ENCODE measurements around the gene PLXNA4.
A peak's percentile ranks its signal among the peaks of the same experiment; 100 is the strongest.

The PLXNA4 gene

DNA sequence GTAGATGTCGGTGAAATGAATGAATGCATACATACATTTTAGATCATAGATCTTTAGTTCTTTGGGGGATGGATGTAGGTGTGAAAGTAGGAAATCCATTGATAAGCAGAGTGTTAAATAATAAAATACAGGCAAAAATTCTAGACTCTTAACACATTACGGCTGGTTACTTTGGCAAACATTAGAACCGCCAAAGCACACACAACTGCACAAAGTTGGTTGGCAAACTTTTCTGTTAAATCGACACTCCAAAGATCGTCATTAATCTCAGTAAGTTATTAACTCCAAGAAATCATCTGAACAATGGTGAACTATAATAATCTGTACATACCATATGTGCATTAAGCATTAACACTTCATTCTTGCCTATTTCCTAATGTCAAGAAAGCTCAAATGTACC is 231.2 kb downstream of the PLXNA4 start:
- DNase-seq: no peak

DNA sequence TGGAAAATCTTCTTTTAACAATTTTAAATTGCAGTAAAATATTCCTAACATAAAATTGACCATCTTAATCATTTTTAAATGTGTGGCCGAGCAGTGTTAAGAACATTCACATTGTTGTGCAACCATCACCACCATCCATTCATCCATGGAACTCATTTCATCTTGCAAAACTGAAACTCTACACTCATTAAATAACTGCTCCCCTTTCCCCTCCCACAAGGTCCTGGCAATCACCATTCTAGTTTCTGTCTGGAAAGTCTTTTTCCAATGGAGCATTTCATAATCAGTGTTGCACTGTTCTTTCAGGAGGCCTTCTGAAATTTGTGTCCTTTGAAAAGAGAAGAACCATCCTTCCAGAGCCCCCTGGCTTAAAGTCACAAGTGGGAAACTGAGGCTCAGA is 233.1 kb downstream of the PLXNA4 start:
- no peak for DNase-seq

DNA sequence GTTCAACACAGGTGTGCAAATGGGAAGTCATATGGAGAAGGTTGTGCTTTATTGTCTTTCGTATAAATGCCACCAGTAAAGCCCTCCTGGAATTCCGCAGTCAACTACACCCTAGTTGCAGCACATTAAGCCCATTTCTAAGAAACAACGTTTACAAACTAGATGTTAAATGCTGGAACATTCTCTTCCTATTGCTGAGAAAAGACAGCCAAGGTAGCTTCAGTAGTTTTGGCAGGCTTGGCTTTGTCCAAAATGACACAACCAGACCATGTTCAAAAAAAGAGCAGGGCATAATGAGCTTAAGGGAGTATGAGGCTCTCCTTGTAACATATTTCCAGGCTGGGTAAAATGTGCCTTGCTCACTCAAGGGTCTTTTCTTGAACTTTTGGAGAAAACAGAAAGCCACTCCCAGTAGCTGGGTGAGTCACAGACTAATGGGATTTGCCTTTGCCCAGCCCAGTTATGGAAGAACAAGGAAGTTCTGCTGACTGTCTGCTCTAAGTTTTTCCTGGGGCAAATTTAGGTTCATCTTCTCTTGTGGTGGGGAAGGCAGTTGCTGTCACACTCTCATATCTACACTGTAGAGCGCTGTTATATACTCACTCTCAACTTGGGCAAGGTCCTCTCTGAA is 238.7 kb downstream of the PLXNA4 start:
- DNase-seq: no peak

DNA sequence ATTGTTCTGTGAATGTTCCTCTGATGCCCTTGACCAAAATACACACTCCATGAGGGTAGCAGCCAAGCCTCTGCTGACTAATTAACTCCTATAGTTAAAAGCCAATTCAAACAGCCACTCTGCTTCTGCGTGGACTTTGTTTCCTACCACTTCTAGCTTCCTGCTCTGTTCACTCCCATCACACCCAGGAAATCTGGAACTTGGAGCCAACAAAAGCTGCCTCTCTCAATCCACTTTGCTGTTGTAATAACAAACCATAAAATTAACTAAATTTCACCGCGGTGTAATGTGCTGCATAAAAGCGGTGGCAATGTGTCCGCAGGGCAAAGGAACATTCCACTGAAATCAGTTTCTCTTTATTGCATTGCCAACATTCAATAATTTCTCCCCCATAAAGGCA is 239.5 kb downstream of the PLXNA4 start:
- no peak for DNase-seq

DNA sequence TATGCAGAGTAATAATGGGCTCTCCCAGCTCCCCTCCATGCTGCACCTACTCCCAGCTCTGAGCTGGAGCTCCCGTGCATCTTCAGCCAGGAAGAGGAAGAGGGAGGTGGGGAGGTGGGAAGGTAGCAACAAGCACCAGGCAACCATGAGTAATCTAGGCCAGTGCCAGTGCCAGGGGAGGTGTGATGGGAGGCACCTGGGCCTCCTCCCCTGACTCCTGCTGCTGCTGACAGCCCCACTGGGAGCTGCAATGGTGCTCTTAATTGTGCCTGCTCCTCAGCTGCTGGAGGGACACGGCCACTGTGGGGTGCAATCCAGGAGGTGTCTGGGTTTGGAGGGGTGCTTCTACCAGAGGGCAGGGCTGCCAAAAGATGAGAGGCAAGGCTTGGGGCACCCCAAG is 243.0 kb downstream of the PLXNA4 start:
- DNase-seq: no peak

DNA sequence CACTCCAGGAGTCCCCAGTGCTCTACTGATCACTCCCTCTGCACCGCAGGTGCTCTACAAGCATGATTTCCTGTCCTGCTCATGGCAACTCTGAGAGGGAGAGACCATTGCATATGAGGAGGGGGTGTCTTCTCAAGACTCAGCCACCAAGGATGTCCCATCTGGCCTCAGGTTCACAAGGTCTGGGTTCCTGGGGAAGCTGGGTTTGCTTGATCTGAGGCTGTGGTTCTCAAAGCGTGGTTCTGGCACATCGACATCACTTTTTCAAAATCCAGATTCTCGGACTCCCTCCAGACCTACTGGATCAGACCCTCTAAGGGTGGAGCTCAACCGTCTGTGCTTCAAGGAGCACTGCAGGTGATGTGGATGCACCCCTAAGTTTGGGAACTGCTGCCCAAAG is 247.5 kb downstream of the PLXNA4 start:
- DNase-seq: no peak

DNA sequence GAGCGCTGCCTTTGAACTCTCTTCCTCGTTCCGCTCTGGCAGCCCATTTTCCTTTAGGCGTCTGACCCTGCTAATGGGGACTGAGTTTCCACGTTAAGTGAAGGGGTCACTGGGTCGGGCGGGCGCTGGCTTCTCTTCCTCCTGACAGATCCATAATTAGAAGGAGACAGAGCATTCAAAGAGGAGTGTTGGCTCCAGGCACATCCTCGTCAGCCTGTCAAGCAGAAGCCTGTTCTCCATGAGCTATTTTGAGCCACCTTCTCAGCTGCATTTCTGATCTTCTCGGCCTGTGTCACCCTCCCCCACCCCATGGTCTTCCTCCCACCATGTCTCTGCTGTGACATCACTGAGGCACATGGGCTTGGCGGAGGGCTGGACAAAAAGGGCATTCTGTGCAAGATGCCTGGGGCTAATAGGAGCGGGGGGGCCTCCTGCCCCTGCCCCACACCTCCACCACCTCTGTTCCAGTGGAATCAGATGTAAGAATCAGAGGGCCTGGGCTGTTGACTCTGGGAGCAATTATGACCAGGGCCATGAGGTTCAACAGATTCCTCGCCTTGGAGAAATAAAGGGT is 248.1 kb downstream of the PLXNA4 start:
- no peak for DNase-seq

DNA sequence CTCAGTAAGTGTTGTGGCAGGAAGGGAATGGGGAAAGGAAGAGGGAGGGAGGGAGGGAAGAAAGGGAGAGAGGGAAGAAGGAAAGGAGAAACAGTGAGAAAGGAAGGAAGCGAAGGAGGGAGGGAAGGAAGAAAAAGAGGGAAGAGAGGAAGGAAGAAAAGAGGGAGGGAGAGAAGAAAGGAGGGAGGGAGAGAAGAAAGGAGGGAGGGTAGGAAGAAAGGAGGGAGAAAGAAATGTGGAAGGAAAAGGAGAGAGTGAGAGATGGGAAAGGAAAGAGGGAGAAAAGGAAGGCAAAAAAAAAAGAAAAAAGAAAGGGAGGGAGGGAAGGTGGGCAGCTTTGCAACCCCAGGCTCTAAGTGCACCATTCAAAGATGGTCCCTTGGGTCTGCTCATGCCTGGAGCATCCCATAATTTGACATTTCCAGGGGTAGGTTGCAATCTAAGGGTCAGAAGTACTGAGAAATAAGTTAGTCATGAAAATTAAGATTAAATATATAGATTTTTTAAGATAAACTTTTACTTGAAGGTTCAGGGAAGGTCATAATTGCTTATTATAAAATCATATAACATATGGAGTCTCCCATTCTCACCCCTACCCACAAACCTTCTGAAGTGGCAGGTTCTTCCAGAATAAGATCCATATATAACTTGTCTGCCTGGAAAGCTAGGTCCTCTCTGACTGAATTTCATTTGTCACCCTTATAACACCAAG is 249.2 kb downstream of the PLXNA4 start:
- no peak for DNase-seq

DNA sequence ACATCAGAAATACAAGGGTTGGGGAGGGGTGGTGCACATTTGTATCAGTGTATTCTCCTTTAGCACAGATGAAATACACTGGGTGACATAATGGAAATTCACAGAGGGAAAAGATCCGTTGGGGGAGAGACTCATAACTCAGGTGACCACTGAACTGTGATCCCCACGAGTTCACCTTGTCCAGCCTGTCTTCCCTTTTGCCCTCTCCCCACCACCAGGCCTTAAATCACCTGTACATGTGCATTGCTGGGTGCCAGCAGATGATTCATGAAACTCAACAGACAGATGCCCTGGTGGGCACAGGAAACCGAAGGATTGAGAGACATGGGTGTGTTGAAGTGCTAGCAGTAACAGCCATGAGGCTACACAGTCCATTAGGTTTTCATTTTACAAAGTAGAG is 253.3 kb downstream of the PLXNA4 start:
- no peak for DNase-seq

DNA sequence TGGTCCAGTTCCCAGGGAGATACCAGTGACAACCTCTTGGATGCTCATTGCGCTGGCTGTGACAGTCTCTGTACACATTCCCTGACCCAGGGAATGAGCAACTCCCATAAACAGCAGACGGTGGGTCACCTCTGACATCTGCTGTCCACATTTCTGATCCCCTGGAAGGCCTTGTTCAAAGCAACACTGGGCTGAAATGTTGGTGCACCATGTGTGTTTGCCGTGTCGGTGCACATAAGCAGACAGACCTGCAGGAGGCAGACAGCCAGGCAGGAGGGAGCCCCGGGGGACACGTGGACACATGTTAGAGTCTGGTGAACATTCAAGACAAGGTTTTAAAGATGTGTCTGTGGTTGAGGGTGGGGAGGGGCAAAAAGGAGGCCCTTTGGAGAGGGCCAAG is 254.9 kb downstream of the PLXNA4 start:
- no peak for DNase-seq

DNA sequence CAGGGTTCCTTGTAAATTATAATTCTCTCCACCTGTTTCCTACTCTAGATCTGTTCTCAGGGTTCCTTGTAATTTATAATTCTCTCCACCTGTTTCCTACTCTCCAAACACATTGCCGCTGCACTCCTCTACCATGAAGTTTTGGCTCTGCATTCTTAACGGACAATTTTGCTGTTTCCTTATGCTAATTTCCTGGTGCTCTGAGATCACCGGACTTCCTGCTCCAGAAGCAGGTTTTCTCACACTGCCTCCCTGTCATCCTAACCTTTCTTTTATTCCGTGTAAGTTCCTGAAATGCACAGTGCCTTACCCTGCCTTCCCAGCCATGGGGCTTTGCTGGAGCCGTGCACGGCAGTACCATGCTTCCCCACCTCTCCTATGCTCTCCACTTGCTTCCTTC is 256.8 kb downstream of the PLXNA4 start:
- DNase-seq: no peak

DNA sequence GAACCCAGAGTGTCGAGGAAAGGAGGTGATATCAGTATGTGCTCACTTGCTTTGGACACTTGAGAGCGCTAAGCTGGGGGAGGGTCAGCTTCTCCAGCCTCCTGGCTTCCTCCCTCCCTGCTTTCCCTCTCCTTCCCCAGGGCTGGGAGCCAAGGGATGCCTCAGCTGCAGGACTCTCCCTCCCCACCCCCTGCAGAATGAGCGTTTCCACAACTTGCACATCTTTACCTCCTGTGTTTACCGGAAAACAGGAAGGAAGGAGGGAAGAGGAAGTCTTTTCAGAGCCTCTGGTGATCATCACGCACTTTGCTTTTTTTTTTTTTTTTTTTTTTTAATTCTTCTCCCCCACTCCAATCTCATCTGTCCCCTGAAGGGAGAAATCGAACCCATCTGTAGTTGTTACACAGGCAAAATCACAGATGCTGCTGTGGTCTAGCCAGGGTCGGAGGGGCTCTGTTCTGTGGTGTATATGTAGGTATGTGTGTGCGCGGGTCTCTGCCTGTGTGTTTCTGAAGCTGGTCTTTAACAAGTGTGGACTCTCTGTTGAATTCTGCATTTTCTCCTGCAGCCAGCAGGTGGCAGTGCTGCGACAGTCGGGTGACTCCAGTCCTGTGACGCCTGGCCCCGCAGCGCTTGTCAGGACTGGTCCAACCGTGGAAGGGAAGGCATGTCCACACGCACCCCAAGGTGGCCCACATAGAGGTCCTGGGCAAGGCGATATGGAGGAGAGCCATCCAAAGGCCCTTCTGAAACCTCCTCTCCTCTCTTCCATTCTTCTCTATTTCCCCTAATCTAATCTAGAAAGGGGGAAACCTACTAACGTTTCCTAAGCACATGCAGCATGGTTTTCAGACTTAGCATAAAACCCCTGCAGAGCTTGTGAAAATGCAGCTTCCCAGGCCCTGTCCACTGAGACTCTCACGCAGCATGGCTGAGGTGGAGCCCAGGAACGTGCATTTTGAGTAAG is 257.6 kb downstream of the PLXNA4 start:
- DNase-seq: peak; percentile 50 to 64

DNA sequence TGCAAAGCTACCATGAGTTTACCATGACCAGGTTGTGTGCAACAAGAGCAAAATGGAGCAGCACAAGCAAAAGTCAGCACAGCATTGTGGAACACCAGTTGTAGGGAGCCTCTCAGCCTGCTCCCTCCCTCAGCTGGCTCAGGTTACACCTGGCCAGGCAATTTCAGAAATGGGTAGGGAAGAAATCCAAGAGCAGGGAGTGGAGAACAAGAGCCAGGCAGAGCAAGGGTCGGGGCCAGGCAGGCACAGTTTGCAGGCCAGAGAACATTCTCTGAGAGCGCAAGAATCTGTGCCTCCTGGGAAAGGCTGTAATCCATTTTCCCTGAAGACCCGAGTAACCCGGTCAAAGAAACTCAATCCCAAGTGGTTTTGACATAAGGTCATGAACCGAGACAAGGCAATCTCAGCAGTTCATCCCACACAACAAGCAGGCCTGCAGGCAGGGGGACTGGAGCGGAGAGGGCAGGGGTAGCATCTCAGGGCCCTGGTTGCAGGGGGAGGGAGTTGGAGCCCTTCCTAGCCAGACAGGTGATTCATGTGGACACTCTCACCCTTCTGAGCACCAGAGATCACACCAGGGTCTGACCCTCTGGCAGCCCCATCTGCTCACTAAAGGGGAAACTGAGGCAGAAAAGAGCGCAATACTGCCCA is 258.4 kb downstream of the PLXNA4 start:
- no peak for DNase-seq

DNA sequence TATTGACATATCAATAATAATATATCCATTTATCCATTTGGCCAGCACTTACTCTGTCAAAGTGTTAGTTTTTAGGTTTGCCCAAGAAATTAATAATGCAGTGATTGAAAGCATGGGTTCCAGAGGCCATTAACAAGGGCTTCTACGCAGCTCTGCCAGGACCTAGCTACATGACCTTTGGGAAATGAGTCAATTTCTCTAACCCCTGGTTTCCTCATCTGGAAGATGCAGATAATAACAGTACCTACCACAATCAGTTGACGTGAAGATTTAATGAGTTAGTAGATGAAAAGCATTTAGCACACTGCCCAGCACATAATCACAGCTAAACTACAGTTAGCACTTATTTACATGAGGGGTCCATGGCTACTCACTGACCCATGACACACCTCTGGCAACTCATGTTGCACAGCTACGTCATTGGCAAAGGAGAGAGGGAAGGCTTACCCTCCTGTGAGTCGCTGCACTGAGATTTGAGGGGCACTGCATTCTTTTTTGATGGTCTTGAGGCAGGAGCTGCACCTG is 263.7 kb downstream of the PLXNA4 start:
- DNase-seq: no peak

DNA sequence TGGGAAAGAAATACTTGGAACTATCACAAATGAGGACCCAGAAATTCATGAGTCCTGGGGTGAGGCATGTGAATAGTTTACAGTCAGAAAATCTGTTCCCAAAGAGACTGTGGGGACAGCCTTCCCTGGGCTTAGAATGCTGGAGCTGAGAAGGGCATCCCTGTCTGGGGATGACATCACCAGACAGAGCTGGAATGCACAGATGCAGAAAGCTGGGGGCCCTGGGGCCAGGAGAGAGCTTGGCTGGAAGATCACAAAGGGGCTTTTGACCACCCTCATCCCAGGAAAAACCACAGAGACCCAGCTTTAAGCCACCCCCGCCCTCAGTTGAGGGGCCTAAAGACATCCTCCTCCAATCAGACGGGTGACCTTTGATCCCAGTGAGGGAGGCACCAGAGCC is 264.5 kb downstream of the PLXNA4 start:
- DNase-seq: no peak

DNA sequence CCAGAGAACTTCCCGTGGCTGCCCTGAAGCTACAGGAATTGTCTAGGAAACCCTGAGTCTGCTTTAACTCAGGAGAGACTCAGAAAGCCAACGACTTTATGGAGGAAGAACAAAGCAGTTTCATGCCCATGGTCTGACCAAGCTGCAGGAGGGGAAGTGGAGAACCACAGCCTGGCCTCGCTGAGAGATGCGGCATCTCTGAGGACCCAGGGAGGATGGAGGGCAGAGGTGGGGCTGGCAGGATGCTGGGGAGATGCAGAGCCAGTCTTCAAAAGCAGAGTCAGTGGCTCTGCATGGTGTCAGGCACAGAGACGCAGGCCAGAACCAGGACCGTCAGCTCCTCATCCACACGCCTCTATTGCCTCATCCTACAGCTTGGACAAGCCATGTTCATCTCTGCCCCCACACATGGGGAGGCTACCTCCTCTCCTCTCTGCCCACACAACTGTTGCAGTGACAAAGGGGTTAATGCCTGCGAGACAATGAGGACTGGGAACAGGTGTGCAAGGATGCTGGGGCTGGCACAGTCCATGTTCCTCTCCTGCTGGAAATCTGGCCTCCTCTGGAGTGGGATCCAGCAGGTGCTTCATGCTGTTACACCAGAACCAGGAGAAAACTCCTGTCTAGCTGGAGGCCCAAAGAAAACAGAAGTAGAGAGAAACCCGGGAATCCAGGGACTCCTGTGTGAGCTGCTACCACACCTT is 267.0 kb downstream of the PLXNA4 start:
- DNase-seq: no peak

DNA sequence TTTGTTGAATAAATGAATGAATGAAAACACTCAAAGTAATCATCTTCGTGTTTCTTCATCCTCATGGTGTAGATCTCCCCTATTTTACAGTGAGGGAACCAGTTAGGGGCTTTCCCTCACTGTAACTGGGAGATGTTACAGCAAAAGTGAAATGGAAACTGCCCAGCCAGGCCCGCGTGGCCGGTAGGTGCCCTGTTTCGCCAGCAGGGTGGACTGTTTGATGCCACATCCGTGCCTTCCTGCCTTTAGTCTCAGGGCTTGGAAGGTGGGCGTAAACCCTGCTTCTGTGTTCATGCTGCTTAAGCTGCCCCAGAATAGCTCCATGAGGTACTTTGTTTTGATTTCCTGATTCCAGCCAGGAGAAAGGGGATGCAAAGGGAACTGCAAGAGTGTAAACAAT is 268.8 kb downstream of the PLXNA4 start:
- no peak for DNase-seq

DNA sequence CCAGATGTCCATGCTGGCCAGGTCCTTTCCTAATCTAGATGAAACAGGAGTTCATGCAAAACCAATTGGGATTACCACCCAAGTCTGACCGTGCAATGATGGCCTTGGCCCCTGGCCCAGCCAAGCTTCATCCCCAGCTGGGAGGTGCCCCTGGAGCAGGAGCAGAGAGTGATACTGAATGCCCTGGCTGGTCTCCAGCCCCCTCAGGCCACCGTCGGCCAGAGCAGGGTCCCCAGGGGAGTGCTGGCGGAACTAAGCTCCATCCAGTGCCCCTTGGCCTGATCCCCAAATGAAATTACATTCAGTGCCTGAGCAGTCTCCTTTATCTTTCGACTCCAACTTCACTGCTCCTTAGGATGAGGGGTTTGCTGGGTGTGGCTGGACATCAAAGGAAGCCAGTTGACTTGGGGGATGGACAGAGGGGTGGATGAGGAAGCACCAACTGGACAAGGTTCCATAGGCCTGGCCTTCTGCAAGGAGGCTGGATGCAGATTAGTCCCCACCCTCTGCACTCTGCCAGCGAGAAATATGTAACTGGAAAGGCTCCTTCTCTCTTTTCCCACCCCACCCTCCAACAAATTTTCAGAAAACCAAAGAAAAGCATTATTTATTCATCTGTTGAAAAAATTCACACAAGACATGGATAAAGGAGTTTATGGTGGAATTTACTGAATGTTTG is 275.5 kb downstream of the PLXNA4 start:
- DNase-seq: no peak

DNA sequence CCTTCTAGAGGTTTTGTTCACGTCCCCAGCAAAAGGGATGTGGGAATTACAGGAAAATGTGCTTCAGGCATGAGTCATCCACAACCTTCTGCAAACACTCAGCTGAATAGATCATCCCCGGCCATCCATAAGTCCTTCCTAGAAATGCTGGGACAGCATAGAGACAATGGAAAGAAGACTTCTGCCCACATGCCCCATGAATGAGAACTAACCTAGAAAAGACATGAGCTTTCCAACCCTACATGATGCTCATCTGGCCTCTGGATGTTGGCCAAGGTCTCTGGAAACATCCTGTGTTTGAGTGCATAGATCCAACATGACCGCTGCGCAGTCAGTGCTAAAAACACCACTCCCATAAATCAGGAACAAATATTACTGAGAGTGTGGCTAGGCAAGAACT is 277.5 kb downstream of the PLXNA4 start:
- DNase-seq: no peak

DNA sequence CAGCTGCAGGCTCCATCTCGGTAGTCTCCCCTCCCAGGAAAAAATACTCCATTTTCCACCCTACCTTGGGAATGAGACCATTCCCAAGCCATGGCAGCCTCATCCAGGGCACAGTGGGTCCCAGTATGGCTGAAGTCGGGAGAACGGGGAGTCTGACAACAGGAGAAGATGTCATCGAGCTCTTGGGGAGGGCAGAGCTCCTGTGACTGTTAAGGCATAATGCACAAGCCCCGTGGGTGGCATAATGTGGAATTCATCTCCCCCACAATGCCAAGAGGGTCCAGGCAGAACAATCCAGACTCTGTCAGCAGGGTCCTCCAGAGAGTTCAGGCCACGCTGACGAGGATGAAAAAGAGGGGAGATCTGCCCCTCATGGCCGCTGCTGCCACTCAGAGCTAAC is 279.4 kb downstream of the PLXNA4 start:
- DNase-seq: no peak

DNA sequence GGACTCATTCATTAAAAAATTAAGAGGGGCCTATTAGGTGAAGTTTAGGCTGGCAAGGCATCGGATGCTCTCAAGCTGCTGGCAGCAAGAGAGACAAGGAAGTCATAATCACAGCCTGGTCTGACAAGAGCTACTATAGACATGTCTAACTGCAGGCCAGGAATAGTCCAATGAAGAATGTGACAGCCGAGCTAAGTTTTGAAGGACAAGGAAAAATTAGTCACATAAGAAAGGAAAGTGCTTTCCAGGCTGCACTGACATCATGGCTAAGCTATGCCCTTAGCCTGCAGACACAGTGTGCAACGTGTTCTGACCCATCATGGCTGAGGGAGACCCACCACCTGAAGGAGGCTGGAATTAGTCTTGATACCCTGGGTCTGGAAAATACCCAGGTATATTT is 281.1 kb downstream of the PLXNA4 start:
- DNase-seq: no peak
